Lower leg skin (tissue), 3 donors: ENCODE results near the gene FBXL19.

Experiments
- POLR2A ChIP-seq, 2 donors: fragments of 450-650 bp; IDR thresholded peaks; one replicate each; pipeline ENCODE4 v1.6.1; 2016 to 2017; ENCODE audit warnings: antibody characterized with exemption in 2 of 2, mild to moderate bottlenecking in 1 of 2, moderate library complexity in 1 of 2
- TF ChIP-seq, protein P1 (sequence below), 3 donors: fragments of 450-650 bp; IDR thresholded peaks; one replicate each; pipeline ENCODE4 v1.5.1; 2016; ENCODE audit warnings: antibody characterized with exemption in 3 of 3, mild to moderate bottlenecking in 3 of 3, moderate library complexity in 2 of 3

DNA sequence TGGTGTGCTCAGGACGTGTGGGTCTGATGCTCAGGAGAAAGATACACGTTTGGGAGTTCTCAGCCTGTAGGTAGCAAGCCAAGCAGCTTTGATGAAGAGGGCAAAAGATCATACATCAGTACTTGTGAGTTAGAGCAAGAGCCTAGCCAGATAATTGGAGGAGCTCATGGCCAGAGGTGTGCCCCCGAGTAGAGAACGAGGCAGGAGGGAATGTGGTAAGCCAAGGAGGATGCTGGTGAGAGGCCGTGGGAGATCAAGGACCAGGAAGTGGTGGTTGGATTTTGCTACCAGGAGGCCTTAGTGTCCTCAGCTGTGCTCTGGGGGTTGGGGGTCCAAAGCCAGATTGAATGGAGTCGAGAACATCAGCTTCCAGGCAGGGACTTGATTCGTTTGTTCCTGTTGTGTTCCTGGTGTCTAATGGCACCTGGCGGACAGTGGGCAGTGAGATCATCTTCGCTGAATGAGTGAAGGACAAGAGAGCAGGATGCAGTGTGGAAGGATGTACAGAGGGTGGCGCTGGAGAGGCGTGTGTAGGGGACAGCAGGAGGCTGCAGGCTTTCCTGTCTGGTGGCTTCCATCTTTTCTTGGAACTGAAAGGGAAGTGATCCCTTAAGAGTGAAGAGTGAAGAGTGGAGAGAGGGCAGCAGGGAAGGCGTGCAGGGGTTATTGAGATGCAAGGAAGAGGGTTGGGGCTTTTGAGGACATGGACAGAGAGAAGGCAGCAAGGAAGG, 11.6 kb downstream of the FBXL19 start:
- TF ChIP-seq, protein P1, sequence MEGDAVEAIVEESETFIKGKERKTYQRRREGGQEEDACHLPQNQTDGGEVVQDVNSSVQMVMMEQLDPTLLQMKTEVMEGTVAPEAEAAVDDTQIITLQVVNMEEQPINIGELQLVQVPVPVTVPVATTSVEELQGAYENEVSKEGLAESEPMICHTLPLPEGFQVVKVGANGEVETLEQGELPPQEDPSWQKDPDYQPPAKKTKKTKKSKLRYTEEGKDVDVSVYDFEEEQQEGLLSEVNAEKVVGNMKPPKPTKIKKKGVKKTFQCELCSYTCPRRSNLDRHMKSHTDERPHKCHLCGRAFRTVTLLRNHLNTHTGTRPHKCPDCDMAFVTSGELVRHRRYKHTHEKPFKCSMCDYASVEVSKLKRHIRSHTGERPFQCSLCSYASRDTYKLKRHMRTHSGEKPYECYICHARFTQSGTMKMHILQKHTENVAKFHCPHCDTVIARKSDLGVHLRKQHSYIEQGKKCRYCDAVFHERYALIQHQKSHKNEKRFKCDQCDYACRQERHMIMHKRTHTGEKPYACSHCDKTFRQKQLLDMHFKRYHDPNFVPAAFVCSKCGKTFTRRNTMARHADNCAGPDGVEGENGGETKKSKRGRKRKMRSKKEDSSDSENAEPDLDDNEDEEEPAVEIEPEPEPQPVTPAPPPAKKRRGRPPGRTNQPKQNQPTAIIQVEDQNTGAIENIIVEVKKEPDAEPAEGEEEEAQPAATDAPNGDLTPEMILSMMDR (IDR thresholded peaks at IDR 0.05) = peak in 1 of 3 donors; percentile 61
- TF ChIP-seq POLR2A (IDR thresholded peaks at IDR 0.05) = no peak
